Upper lobe of right lung (tissue), 1 donor: ENCODE data around the gene PCA3. TPM values are rescaled to one million over a fixed set of nuclear protein-coding genes. Genes with fewer than 3 reads are reported as not detected.

Experiments
- ATAC-seq: fragments of 200-7000 bp; cut with Tn5 transposase; one replicate; pipeline ENCODE4 v1.9.1; 2020; ENCODE audit warnings: mild to moderate bottlenecking, moderate library complexity
- DNase-seq: peaks from one replicate; pipeline ENCODE4 v3.0.0-alpha.2; 2020
- H3K27ac ChIP-seq: fragments of 200-600 bp; one replicate; pipeline ENCODE4 v1.8.0; 2022
- H3K27me3 ChIP-seq: fragments of 200-600 bp; one replicate; pipeline ENCODE4 v1.8.0; 2022; ENCODE audit warnings: mild to moderate bottlenecking
- H3K36me3 ChIP-seq: fragments of 200-600 bp; one replicate; pipeline ENCODE4 v1.8.0; 2022
- H3K4me1 ChIP-seq: fragments of 200-600 bp; one replicate; pipeline ENCODE4 v1.8.0; 2022
- H3K4me3 ChIP-seq: fragments of 200-600 bp; one replicate; pipeline ENCODE4 v1.8.0; 2022; ENCODE audit warnings: mild to moderate bottlenecking
- H3K9me3 ChIP-seq: fragments of 200-600 bp; one replicate; pipeline ENCODE4 v1.8.0; 2022
- CTCF ChIP-seq: fragments of 200-600 bp; IDR thresholded peaks from one replicate; pipeline ENCODE4 v1.8.0; 2022; ENCODE audit warnings: antibody characterized with exemption
- intact Hi-C: fragments of 100-400 bp; cut with DNase I; formaldehyde crosslinking; loops from one replicate; pipeline ENCODE4 v1.11.0; 2022
- total RNA-seq: library from RNA; stranded (reverse); fragmentation: NEBNext Ultra II Directional; extraction: Animal tissue kit (Norgen Biotek cat#: 25700); gene quantifications from one replicate; pipeline ENCODE4 v1.2.1, GENCODE V29; 2021
- donor health status: DM: no; HTN: yes; CAD: no; lungs with severe emphysema.

Gene PCA3
- total RNA-seq, 1 donor from 2014 or later = not detected

GRCh38 chr9:76756268-76756640 lies 8.0 kb upstream of the PCA3 start:
- H3K27ac ChIP-seq = no peak overlapping the region
- no peaks in the 10 kb centered on the region for H3K9me3 ChIP-seq
- H3K36me3 ChIP-seq = no peaks in the 10 kb centered on the region
- no peak overlapping the region for H3K4me3 ChIP-seq
- no peaks in the 10 kb centered on the region for H3K27me3 ChIP-seq
- peak; percentile 13 for TF ChIP-seq CTCF
- H3K4me1 ChIP-seq = no peaks in the 10 kb centered on the region
- ATAC-seq (peak; percentile 72), DNase-seq (no peak)
- intact Hi-C loops = no loop called here

- Histone ChIP-seq H3K4me3 (no peak overlapping the region), H3K4me1 (no peaks in the 10 kb centered on the region), H3K9me3 (no peaks in the 10 kb centered on the region), H3K27ac (no peak overlapping the region), H3K27me3 (no peaks in the 10 kb centered on the region), H3K36me3 (no peaks in the 10 kb centered on the region)
- TF ChIP-seq CTCF = no peak
- intact Hi-C loops = no loop called here
- DNase-seq = no peak
- ATAC-seq = no peak
Measured at GRCh38 chr9:76756941-76757673, 7.1 kb upstream of the PCA3 start.

GRCh38 chr9:76758476-76758875 lies 5.8 kb upstream of the PCA3 start:
- TF ChIP-seq CTCF = no peak
- DNase-seq (no peak), ATAC-seq (no peak)
- no peak overlapping the region for H3K27ac ChIP-seq
- no peaks in the 10 kb centered on the region for H3K27me3 ChIP-seq
- no peak overlapping the region for H3K4me3 ChIP-seq
- no peaks in the 10 kb centered on the region for H3K9me3 ChIP-seq
- no peaks in the 10 kb centered on the region for H3K36me3 ChIP-seq
- intact Hi-C loops = no loop called here
- H3K4me1 ChIP-seq = no peaks in the 10 kb centered on the region

GRCh38 chr9:76759732-76760131 lies 4.5 kb upstream of the PCA3 start:
- Histone ChIP-seq H3K36me3 (no peaks in the 10 kb centered on the region), H3K27me3 (no peaks in the 10 kb centered on the region), H3K27ac (no peak overlapping the region), H3K4me3 (no peak overlapping the region), H3K4me1 (no peaks in the 10 kb centered on the region), H3K9me3 (no peaks in the 10 kb centered on the region)
- DNase-seq (no peak), ATAC-seq (no peak)
- TF ChIP-seq CTCF = no peak
- intact Hi-C loops = no loop called here

- intact Hi-C loops = no loop called here
- ATAC-seq = no peak
Measured at GRCh38 chr9:76761448-76761847, 2.8 kb upstream of the PCA3 start.

More at GRCh38 chr9:76761448-76761847, 2.8 kb upstream of the PCA3 start:
- DNase-seq = no peak
- H3K27me3 ChIP-seq = no peaks in the 10 kb centered on the region
- H3K36me3 ChIP-seq = no peaks in the 10 kb centered on the region
- TF ChIP-seq CTCF = peak; percentile 22
- no peak overlapping the region for H3K4me3 ChIP-seq
- no peaks in the 10 kb centered on the region for H3K9me3 ChIP-seq
- no peak overlapping the region for H3K27ac ChIP-seq
- H3K4me1 ChIP-seq = no peaks in the 10 kb centered on the region
